Fibroblast of peridontal ligament (primary cell): Measurements from ENCODE around the gene POU3F3.

Experiments used
- DNase-seq: peaks from one replicate; pipeline ENCODE4 v3.0.0-alpha.2; 2010; ENCODE audit errors: extremely low read depth

POU3F3 gene

DNA sequence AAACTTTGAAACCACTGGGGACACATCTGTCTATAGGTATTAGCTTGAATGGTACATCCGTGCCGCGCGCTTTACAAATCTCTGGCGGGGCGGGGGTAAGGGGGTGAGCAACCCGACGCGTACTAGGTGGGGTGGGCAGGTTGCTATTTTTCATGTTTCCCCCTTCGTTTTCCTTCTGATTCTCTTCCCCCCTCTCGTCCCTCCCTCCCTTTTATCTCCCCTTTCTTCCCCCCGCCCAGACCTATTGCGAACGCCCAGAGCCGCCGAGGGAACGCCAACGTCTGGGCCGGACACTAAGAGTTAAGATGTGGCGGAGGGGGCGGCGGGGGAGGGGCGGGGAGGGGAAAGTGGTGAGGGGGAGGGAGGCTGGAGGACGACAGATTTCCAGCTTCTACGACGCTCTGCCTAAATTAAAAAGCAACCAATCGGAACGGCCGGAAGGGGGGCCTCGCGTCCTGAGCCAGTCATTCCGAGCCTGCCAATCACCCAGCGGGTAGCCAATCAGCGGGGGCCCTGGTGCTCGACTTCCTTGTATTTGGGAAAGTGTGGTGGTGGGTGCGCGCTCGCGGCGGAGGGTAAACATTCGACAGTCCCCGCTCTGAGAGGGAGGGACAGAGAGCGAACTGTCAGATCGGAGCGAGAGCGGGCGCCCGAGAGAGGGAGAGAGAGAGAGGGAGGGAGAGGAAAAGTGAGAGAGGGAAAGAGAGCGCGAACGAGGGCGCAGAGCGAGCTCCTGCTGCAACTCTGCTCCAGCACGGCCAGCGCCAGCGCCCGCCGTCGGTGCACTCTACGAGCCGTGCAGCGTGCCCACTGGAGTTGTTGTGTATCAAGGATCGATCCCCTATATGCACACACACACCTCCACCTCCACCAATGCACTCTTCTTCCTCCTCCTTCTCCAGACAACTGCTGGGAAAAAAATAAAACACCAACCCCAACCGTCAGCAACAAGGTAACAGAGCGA is at the start of gene POU3F3:
POU3F3 (plus strand) TSS at position 582 of the 964 bp plus-strand sequence. CDS start 1,396 bp downstream, outside the sequence.
- no peak for DNase-seq

DNA sequence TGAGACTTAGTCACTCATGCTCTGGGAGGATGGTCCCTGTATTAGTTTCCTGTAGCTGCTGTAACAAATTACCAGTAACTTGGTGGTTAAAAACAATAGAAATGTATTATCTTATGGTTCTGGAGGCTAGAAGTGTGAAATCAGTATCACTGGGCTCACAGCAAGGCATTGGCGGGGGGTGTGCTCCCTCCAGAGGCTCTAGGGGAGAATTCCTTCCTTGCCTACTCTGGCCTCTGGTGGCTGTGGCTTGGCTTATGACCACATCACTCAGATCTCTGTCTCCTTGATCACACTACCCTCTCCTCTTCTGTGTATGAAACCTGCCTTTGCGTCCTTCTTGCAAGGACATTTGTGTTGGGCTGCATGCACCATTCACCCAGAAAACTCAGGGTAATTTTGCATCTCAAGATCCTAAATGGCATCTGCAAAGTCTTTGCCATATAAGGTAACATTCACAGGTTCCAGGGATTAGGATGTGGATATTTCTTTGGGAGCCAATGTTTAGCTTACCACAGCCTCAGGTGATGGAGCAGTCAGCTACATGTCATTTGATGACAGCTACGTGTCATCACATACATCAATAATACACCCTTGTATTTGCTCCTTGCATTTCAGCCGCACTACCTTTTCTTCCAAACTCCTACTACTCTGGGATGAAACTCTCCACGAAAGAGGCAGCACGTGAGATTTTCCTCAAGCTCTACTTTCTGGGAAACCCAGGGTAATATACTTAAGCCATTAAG is 49.6 kb upstream of the POU3F3 start:
- DNase-seq: no peak

DNA sequence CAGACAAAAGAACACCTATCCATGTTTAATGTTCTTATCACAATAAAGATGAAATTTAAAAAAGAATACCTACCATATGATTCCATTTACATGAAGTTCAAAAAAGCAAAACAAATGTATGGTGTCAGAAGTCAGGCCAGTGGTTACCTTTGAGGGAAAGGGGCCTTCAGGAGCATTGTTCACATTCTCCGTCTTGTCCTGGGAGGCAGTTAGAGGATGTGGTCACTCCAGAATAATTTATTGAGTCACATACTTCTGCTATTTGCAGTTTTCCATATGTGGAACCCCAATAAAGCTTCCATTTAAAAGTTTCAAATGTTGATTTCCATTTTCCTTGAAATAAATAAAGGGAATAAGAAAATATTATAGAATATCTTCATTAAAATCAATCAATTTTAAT is 41.6 kb upstream of the POU3F3 start:
- no peak for DNase-seq

DNA sequence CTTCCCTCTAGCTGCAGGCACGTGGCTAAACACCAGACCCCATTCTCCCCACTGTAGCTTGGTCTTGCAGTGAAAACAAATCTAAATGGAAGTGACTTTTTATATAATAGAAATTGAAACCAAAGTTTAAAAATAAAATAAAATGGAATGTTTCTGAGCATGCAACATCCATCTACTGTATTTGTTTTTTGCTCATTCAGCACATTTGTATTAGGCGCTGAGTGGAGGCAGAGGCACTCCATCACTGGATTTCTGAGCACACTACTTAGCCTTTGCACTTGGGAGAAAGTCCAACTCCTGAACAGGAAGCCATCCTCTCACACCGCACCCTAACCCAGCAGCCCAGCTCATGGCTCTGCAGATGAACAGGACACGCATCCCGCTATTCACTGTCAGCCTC is 37.8 kb upstream of the POU3F3 start:
- no peak for DNase-seq

DNA sequence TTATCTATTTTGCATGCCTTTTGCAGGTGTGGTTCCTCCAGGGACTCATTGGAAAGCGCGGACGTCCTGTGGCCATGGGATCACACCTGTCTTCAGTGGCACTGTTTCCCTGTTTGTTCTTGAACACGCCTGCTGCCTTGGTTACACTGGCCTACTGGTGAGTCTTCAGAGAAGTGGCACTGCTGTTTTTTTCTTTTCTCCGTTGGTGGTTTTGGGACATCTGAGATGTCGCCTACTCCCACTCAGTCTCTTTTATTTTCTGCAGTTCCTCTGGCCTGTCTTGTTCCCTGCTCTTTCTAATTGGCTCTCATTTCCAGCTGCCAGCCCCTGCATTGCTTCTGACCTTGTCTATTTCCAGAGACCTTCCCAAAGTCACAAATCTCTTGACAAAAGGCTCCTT is 35.7 kb upstream of the POU3F3 start:
- DNase-seq: no peak

DNA sequence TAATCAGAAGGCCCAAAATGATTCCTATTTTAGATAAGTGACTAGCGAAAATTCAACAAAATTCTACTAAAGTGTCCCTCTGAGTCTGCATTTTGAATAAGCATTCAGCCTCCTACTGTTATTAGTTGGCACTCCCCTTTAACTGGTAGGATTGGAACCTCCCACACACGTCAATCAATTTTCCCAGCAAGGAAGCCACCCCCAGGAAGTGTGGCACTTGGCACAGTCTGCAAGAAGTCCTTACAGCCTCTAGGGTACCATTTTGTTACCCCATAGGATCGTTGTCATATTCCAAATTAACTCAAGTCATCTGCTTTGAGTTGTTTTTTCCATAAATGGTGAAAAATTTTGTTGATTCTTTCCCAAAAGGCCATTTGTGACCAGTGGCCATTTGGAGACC is 33.8 kb upstream of the POU3F3 start:
- DNase-seq: no peak

DNA sequence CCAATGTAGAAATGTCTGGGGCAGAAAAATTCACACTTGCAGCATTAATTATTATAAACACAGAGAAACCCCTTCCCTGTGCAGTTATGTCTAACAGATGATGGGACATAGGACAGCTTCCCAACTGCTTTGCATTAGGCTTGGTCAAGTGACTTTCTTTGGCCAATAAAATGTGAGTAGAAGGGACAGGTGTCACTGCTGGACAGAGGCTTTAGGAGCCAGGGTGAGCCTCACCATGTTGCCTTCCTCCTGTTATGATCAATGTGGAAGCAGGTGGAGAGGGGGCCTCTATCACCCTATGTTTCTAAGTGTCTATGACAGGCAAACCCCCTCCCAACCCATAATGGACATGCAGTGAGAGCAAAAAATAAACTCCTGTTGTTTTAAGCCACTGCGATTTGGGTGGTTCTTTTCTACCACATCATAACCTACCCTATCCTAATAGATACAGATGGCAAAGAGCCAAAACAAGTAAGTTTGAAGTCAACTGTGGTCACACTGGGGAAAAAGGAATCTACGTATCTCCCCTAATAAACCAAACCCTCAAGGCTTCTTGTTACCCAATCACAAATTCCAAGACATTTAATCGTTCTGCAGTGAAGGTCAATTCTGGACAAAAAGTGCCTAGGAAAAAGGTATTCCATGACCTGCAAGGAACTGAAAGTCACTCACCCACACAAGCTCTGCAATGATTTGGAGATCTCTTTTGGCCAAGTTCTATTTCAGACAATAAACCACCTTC is 28.6 kb upstream of the POU3F3 start:
- no peak for DNase-seq

DNA sequence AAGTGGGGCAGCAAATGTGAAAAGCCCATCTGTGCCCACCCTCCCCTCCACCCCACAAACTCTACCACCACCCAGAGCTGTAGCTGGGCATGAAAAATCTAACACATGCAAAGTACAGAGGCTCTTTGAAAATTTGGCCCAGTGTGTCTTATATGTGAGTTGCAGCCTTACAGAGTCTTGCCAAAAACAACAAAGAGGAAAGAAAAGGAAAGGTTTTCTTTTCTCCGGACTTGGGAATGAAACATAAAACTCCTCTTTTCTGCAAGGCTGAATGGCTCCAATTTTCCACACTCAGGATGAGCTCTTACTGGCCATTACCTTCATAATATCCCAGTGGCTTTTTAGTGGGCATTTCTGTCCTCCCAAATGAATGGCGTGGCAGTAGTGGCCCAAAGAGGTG is 27.9 kb upstream of the POU3F3 start:
- no peak for DNase-seq

DNA sequence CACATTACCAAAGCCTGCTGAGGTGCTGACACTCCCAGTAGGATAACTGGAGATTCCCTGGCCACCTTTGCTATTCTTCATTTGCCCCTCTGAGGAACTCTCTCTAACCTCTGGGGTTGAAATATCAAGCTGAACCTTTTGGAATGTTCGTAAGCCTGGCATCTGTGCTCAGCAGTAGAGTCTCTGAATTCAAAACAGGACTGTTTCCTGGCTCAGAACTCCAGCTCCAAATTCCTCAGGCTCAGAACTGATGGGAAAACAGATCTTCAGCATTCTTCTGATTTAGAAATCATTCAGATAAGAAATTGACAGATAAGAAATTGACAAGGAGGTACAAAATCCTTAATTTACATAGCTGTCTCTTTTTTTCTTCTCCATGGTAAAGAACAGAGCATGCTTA is 22.2 kb upstream of the POU3F3 start:
- no peak for DNase-seq

DNA sequence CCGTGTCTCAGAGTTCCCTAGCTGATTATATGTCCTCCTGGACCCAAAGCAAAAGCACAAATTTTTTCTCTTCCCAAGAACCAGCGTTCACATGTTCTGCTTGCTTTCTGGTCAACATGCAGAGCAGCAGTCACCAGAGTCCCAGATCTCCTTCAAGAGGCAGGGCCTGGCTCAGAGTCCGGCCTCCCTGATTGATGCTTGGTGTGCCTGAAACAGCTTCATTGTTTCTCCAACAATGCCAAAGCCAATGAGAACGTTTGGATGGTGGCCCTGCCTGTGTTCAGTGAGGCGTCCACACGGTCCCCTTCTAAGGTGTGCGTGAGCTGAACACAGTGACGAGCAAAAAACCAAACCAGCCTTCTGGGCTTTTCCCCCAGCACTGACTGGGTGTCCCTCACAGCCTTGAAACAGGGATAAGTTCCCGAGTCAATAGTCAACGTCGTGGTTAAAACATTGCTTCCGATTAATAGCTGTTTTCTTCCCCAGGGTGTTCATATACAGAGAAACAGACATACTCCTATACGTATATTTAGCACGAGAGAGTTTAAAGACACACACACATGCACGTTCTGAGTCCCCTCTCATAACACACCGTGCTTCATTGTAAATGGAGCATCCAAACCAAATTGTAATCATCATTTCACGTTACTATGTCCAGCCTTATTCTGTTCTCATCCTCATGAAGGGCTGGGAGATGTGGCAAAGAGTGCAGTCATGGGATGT is 19.3 kb upstream of the POU3F3 start:
- no peak for DNase-seq

DNA sequence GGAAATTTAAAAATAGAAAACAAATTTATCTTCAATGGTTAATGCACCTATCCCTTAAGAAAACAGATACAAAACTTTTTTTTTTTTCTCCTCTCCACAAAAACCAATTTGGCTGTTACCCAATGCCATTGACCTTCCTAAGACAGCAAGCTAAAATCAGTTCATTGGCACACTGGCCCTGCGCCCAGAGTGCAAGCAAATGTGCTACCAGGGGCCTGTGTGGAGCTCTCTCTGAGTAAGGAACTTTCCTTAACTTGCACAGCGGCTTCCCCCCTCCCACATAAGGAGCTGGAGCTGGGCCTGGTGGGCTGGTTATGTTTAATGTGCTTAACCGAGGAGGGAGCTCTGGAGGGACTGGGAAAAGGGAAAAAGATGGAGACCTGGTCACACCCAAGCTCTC is 17.6 kb upstream of the POU3F3 start:
- no peak for DNase-seq

DNA sequence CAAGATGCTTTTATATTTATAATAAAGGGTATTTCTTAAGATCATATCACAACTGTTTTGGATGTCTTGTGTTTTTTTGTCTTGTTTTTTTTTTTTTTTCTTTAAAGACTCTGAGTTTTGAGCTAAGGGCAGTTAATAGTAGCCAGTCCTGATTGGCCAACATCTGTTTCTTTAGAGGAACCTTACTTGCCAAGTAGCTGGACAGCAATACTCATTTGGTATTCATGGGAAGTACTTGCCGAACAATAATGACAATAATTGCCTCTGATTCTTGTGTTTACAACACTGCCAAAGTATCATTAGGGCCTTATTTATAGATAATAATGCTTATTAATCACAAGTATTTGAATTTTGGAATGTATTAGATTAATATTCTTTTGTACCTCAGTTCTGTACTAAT is 17.1 kb upstream of the POU3F3 start:
- no peak for DNase-seq

DNA sequence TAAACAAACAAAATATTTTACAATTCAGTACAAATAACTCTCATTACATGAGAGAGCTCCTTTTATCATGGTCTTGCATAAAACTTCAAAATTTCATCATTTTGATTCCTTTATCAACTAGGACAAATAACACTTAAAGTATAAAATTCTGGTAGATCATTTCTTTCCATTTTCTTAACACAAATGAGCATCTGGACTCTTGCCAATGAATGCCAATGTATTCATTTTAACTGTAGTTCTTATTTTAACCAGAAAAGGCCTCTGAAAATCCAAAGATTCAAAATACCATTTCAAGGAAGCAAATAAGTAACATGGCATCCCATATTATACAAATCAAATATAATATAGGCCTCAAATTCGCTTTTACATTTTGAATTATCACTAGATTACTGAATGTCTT is 13.8 kb upstream of the POU3F3 start:
- DNase-seq: no peak

DNA sequence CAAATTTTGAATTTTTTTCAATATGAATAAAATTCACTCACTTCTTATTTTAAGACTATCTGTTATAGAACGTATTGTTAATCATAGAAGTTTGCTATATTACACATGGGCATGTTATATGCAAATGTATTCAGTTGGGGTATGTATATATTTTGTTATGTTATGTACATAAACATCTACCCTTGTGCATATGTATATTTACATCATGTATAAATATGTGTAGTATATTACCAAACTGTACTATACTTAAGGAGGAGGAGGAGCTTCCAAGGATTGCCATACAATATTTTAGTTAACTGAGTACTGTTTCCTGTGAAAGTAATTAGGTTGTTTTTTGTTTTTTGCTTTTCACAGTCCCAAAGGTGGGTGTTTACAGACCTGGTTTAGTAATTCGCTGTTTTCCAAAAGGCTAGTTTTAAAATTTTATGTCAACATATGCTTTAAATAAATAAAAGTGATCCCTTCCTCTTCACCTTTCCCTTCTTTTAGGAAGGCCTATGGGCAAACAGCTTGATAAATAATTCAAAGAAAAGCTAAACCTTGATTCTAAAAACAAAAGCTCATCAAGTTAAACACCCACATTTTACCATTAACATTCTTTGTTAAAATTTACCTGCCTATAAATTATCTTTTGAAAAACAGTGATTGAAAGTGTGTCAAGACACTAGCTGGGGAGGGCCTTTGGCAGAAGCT is 12.9 kb upstream of the POU3F3 start:
- no peak for DNase-seq

DNA sequence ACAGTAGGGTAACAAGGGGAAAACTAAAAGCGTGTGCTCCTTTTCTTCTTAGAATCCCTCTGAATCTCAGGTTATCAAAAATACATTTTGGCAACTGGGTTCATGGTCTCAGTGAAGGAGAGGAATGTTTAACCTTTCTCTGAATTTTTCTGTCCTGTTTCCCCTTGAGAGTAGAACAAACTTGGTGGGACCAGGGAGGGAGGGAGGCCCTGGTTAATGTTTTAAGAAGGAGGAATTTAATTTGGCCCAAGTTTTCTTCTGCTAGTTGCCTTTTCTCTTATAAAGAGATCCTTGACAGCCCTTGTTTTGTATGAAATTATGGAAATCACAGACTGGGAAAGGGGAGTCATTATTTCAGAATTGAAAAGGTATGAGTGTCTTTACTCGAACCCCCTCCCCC is 12.2 kb upstream of the POU3F3 start:
- no peak for DNase-seq

DNA sequence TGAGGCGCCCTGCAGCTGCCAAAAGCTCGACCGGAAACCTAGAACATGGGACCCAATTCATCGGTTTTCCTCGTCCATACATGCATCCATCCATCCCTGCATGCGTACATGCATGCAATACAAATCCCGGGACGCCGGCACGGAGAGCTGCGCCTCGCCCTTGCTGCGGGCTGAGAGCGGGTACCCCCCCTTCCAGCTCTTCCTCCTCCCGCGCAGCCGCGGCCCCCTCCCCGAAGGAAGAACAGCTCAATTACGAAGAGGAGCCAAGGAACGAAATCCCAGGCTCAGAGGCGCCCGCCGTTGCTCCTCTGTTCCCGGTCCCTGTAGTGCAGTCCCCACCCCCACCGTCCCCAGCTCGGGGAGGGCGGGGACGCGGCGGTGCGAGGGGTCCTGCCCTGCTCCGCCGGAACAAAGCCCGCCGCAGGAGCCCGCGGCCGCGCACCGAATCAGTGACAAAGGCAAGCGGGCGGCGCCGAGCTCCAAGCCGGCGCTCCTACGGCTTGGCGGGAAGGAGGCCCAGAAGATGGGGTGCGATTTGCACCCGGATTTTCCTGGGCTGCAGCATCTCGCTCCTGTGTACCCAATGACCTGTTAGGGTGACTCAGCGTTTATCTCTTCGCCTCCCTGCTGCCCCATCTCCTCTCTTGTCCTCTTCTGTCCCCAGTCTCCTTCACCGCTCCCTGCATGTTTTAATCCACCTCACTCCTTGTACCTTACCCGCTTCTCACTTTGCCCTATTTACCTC is 8.9 kb upstream of the POU3F3 start:
- no peak for DNase-seq

DNA sequence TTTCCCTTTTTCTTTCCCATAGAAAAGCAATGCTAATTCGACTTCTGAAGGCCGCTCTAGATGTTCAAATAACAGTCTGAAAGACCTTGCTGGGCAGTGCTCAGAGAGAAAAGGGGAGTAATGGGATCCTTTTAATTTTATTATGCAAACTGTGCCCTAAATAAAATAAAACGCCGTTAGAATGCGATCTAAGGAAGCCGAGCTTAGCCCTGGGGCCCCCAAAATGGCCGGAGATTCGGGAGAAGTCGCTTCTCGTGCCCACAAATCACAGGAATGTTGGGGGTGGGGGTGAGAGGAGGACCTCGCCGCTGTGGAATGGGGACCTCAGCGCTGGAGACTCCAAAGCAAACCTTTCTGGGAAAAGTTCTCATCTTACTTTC is 8.4 kb upstream of the POU3F3 start:
- DNase-seq: no peak

DNA sequence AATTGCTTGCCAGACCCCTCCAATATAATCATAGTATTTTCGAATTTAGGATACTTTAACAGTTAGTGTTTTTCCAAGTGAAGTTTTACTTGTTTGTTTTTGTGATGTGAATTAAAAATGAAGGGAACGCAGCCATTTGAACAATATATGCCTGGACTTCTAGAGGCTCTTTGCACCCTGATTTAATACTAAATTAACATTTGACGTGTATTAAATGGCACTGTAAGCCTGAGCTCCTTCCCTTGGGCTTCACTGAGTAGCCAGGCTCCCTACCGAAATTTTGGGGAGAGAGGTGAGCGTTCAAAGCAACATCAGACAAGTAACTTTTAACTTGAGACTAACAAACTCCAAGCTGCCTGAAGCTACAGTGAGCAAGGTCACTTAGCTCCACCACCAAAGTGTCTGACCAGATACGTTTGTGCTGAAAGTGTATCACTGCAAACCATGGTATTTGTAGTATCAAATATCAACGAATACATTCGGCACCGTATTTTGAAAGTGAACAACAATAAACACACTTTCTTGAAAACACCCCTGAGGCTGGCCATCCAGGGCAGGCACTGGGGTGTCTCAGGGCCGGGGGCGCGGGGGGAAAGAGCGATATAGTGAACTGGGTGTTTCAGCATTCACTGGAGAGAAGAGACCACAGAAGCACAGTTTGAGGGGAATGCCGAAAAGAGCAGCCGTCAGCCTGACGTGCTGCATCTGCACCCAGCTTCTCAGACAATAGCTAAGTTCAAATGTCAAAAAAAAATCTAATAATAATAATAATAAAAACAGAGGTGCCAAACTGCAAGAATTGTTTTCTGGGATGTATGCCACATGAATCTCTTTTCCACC is 7.7 kb upstream of the POU3F3 start:
- DNase-seq: no peak

DNA sequence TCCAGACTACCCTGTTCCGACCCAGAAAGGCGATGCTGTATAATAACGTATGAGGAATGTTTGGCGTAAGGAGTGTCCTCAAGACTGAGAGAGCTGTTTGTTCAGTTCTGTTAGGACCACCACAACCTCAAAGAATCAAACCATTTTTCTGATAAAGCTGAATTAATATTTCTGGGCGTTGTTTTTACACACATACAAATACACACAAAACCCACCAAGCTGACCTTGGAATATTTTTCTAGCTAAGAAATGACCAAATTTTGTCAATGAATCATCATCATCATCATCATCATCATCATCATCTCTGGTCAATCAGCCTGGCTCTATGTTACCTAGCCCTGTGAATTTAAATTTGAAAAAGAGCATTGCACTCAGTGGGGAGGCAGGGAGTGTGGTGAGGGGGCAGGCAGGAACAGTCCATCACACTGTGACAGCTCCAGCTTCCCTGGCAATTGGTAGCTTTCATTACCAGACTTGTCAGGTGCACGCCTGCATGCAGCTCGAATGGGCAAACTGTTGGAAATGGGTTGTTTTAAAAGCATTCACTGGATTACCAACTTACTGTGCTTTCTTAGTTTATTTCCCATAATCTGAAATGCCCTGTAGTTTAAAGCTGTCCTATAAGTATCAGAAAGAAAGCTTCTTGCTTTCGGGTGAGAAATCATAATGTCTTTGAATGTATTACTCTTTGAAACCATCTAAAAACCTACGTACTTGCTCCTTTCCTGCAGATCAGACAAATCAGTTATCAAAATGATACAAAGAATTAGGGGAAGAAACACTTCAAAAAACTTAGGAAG is 6.9 kb upstream of the POU3F3 start:
- DNase-seq: no peak
